Ectodermal cell (in vitro differentiated cells): Measurements from ENCODE around the gene ODF4.
"Not testable (repeated sequence)": the region's sequence is repeated elsewhere in the genome, so short reads cannot be mapped to it uniquely, and the experiment has no call there.

Experiments
- H3K27ac ChIP-seq: 2 replicates; pipeline ENCODE4 v1.7.0; 2013; ENCODE audit warnings: mild to moderate bottlenecking, low read depth, low read length; ENCODE audit not compliant: insufficient read depth, poor library complexity, severe bottlenecking
- H3K27me3 ChIP-seq: 2 replicates; pipeline ENCODE4 v1.7.0; 2013; ENCODE audit warnings: mild to moderate bottlenecking, low read length; ENCODE audit not compliant: insufficient read depth, control insufficient read depth, poor library complexity, severe bottlenecking
- H3K36me3 ChIP-seq: one replicate; pipeline ENCODE4 v1.7.0; 2013; ENCODE audit warnings: low read length; ENCODE audit not compliant: control insufficient read depth, insufficient read depth
- H3K4me1 ChIP-seq: one replicate; pipeline ENCODE4 v1.7.0; 2013; ENCODE audit warnings: low read length; ENCODE audit not compliant: control insufficient read depth, insufficient read depth
- H3K4me3 ChIP-seq: 2 replicates; pipeline ENCODE4 v1.7.0; 2013; ENCODE audit warnings: low read depth, low read length, control low read depth; ENCODE audit not compliant: insufficient read depth
- H3K9me3 ChIP-seq: 2 replicates; pipeline ENCODE4 v1.7.0; 2013; ENCODE audit warnings: mild to moderate bottlenecking, low read length, moderate library complexity; ENCODE audit not compliant: control insufficient read depth
- WGBS, 2 experiments: methylation state at CpG; one replicate each; pipeline ENCODE4 v1.1.7; 2013; ENCODE audit warnings: missing lambda C conversion rate in 2 of 2; 5-methylcytosine and 5-hydroxymethylcytosine counted together

The ODF4 gene

DNA sequence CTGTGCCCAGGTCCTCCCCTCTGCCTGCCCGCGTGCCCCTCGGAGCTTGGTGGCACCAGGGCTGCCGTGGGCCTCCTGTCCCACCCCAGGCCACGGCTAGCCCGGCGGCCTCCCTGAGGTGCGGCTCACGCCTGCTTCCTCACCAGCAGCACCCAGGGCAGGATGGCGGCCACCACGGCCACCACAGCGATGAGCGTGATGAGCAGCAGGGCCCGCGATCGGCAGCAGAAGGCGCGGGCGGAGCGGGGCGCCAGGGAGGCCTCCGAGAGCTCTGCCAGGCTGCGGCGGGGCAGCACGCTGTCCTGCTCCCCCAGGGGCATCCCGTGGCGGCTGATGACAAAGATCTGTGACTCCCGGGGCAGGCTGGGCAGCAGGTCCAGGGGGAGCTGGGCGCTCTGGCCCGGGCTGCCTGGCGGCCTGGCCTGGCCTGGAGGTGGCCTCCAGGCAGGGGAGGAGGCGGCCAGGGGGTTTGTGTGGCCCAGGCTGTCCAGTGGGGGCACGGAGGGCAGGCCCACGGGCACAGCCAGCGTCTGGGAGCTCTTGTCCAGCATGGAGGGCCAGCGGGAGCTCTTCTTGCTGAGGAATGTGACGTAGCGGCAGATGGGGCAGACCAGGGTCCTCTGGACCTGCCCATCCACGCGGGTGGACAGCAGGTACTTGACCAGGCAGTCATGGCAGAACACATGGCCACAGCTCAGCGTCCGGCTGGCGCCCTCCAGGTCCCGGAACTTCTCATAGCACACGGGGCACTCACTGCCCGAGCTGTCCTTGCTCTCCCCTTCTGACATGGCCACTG, 53.2 kb downstream of the ODF4 start:
- Histone ChIP-seq H3K4me3 (no peak overlapping the region), H3K27ac (no peak overlapping the region), H3K27me3 (peaks cover 19% of the 10 kb centered on the region), H3K9me3 (no peaks in the 10 kb centered on the region), H3K36me3 (no peaks in the 10 kb centered on the region), H3K4me1 (peaks cover 4% of the 10 kb centered on the region)
- 92 to 93% methylated on average over 46 of the region's 46 CpGs for WGBS, 2 experiments

DNA sequence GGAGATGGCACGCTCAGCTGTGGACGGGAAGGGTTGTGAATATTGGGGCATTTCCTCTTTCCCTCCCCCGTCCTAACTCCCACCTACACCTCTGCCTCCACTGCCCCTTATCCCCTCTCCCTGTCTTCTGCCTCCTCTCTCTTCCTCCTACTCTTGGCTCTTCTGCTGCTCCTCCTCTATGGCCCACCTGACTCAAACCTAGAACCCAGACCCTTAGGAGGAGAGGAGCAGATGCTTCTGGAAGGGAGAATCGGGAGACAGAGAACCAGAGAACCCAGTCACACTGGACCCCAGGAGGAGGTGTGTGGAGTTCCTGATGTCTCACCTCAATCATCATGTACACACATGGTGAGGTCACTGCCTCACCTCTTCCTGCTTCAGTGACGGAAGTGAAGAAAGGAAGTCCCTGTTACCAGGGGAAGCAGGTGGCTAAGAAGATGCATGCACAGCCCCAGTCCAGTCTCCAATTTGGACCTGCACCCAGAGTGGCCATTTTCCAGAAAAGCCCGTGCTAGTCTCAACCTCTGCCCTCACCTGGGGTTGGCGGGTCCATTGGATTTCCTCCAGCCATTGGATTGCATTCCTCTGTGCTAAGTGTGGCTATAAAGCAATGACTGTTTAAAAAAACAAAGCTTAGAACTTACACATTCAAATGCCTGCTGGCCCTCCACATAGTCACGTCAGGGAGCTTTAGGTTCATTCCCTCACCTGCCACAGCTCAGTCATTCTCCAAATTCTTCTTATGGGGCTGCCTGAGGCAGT, 54.0 kb downstream of the ODF4 start:
- Histone ChIP-seq H3K4me3 (no peak overlapping the region), H3K27me3 (peaks cover 20% of the 10 kb centered on the region), H3K27ac (no peak overlapping the region), H3K4me1 (peaks cover 4% of the 10 kb centered on the region), H3K9me3 (no peaks in the 10 kb centered on the region), H3K36me3 (no peaks in the 10 kb centered on the region)
- WGBS, 2 experiments: 84 to 87% methylated on average over 8 of the region's 8 CpGs

DNA sequence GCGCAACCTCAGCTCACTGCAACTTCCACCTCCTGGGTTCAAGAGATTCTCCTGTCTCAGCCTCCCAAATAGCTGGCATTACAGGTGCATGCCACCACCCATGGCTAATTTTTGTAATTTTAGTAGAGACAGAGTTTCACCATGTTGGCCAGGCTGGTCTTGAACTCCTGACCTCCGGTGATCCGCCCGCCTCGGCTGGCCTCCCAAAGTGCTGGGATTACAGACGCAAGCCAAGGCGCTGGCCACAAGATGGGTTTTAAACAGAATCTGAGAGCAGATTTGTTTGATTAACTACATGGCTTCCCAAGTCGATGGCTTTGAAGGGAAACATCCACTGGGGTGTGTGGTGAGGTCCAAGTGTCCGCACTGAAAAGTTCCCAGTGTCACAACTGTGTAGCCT, 54.9 kb downstream of the ODF4 start:
- WGBS, 2 experiments: 90% methylated on average over 9 of the region's 9 CpGs
- H3K27ac ChIP-seq, H3K4me1 ChIP-seq: not testable (repeated sequence)

More for the DNA sequence above, 54.9 kb downstream of the ODF4 start:
- not testable (repeated sequence) for H3K36me3 ChIP-seq, H3K4me3 ChIP-seq, H3K9me3 ChIP-seq
- H3K27me3 ChIP-seq: peaks cover 20% of the 10 kb centered on the region
